Left renal pelvis (tissue), 4 donors: ENCODE results near the gene ANGPTL7. TPM values are rescaled to one million over a fixed set of nuclear protein-coding genes. Genes with fewer than 3 reads are reported as not detected.
A peak's percentile ranks its signal among the peaks of the same experiment; 100 is the strongest.
"Not testable (repeated sequence)": the region's sequence is repeated elsewhere in the genome, so short reads cannot be mapped to it uniquely, and the experiment has no call there.

ENCODE experiments used
- DNase-seq, 4 donors: peaks; one replicate each; pipeline ENCODE4 v3.0.0-alpha.2; 2013; ENCODE audit warnings: low read depth in 4 of 4, low spot score in 3 of 4
- polyA plus RNA-seq, 4 donors: library from polyadenylated mRNA; unstranded; fragments of 120-200 nt; gene quantifications; one replicate each; pipeline ENCODE4 v1.2.1, GENCODE V29; 2013; ENCODE audit not compliant: insufficient read length in 4 of 4

The ANGPTL7 gene, protein sequence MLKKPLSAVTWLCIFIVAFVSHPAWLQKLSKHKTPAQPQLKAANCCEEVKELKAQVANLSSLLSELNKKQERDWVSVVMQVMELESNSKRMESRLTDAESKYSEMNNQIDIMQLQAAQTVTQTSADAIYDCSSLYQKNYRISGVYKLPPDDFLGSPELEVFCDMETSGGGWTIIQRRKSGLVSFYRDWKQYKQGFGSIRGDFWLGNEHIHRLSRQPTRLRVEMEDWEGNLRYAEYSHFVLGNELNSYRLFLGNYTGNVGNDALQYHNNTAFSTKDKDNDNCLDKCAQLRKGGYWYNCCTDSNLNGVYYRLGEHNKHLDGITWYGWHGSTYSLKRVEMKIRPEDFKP
- polyA plus RNA-seq, result 1 to 10 TPM in 1 of 4 donors, under 1 TPM in 2, not detected in 1; 0.09 to 1.2 (median 0.10) TPM

DNA sequence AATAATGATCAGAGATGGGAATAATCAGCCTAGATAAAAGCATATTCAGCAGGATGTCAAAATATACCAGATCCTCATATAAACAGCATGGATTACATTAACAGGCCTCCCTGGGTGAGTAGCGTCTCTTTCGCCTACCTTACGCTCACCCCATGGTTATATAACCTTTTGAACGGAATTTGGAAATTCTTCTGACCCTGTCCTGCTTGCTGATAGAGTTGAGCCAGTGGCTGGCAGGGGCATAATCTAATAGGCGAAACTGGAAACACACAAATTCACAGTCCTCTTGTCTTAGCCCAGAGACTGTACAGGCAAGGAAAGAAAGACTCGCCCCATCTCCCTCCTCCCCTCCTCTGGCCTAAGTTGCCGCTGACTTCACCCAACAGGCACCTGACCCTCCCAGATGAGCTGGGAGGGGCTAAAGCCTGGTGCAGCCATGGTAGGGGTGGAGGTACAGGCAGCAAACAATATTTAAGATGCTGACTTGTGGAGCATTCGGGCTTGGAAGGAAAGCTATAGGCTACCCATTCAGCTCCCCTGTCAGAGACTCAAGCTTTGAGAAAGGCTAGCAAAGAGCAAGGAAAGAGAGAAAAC lies at the start of gene ANGPTL7:
ANGPTL7 (plus strand) TSS at position 498 of the 594 bp plus-strand sequence. CDS start 225 bp downstream, outside the sequence.
- DNase-seq, result no peak

DNA sequence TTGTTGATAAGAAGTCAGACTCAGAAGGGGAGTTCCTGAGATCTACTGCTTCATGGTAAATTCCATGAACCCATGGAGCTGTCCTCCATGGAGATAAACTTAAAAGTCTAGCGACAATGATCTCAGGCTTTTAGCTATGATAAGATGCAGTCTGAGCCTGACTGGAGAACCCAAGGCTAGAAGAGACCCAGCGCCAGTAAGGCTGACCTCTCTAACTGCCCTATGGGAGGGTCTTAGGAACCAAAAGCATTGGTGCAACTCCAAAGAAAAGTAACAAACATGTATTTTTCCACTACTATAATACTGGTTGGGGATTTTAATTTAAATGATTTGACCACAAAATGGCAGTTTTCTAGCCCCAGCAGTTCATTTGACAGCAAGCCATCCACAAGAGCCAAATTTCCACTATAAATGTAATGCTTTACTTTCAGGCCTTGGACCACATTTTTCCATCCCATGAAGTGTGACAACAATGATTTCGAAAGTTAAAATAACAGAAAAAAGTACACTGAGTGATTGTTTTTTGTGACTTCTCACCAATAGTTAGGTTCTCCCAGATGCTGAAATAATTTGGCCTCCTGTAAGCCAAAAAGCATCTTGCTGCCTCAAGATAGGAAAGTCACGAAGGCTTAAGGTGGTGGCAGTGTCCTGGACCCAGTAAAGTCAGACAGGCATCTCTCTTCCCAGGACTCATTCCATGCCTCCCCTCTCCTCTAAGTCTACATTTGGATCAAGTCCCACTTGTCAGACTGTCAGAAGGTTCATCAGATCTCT lies 46.4 kb upstream of the ANGPTL7 start:
- DNase-seq, result no peak

DNA sequence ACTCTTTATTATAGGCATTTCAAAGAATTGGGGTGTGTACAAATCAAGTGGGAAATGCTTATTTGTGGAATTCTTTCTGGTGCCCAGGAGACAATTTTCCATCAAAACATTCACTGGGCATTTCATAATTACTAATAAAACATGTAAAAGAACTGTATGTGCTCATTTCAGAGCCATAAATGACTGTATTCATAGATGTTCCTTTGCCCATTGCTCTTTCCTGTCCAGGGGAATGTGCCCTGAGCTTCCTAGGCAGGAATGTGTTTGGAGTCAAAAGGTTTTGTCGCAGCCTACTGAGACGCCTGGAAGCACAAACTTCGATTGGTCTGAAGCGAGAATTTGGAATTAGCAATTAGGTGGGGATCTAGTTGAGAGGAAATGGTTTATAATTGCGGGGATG lies 45.8 kb upstream of the ANGPTL7 start:
- DNase-seq, result no peak

DNA sequence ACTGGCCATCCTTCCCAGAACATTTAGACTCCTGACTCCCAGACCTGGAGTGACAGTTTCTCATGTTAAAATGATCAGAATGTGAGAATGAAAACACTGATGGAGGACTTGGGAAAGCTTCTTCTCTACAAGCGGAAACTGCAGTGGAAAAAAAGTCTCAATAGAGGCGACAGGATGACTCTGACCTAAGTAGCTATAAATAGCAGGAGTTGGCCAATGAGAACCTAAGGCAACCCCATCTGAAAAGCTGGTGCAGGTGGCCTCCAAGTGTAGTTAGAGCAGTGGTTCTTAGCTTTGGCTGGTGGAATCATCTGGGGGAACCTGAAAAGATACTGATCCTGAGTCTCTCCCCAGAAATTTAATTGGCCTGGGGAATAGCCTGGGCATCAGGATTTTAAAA lies 45.2 kb upstream of the ANGPTL7 start:
- no peak for DNase-seq

DNA sequence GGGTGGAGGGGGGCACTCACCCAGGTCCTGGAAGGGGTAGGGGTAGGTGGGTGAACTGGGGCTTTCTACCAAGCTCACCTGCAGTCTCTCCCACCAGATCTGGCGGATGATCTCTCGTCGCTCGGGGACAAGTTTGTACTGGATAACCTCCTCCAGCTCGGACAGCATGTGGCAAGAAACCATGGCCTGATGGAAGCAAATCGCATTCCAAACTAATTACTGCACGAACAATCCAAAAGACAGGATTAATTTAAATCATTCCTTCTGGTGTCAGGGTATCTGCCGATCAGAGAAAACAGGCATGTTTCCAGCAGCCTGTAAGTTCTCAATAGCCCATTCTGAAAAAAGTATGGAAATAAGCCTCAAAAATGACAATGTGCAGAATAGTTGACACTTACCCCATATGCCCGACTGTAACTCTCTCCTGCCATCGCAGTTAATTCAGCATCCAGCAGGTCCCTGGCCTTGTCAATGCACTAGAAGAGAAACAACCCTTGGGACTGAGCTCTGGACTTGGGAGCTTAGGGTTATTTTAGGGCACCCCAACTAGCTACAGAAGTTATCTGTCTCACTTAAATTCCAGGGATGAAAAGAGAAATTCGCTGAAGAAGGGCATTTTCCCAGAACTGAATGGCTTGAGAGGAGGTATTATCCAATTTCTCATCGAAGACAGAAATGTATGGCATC lies 44.4 kb upstream of the ANGPTL7 start:
- DNase-seq, result no peak

DNA sequence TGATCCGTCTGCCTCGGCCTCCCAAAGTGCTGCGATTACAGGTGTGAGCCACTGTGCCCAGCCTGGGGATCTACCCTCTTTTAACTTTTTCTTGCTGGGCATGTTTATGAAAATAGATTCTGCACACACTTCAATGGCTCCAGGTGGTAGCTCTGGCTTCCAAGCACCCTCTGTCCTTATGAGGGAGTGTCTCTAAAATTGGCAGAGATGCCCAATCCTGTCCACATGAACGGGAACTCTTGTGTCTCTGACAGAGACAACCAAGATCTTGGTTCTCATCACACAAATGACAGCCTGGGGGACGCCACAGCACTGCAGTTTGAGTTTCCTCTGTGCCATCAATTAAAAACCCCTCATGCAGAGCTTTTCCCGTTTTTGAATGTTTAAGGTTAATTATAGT lies 43.4 kb upstream of the ANGPTL7 start:
- DNase-seq, result no peak

DNA sequence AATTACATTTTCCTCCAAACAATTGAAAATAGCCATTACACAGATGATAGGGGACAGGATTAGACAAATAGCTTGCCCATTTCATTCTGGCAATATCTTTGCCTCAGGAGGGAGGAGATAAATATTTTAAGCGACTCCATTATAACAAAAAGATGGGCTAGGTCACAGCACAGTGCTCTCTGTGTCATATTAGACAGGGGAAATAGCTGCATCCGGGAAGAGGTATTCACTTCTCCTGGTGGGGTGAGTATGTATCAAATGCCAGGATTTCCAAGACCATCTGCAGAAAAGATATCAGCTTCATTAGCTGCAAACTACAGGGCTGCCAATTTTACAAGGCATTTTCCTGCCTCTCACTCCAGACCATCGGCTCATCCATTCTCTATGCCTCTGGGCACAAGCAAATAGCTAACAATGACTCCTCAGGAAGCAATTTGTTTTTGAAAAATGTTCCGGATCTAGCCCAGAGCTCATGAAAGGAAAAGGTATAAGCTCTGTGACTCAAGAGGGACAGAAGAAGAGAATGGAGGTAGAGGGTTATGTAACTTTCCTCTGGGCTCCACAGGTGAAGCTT lies 41.9 kb upstream of the ANGPTL7 start:
- no peak for DNase-seq

DNA sequence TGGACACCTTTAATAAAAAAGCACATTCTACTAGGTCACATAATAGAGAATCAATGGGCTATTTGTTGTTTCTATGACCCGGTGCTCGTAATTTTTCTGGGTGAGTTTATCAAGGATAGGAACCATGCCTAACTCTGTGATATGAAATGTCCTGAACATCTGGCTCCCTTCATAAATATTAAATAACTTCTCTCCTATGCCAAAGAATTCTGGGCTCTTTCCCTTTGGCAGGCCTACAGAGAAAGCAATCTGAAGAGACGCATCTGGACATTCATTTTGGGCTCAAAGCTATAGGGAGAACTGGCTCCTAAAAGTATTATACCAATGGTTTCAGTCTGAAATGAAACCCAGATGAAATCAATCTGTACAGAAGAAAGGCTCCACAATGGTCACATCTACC lies 38.8 kb upstream of the ANGPTL7 start:
- peak; percentile 43 to 59 (median 52) for DNase-seq

DNA sequence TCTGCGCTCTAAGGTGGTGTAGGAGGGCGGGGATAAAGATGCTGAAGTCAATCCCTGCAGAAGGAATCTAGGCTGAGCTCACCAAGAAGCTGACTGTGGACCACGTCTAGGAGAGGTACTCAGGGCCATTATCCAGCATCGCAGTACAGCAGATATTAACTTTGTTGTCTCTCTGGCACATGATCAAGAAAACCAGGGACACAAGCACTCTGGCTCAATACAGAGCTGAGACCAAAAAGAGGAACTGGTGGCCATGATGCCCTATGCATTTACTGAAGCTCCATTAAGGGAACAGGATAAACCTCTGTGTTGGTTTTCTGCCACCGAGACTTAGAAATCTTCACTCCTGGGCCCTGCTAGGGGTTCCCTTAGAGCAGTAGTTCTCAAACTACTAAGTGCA lies 38.0 kb upstream of the ANGPTL7 start:
- DNase-seq, result no peak

DNA sequence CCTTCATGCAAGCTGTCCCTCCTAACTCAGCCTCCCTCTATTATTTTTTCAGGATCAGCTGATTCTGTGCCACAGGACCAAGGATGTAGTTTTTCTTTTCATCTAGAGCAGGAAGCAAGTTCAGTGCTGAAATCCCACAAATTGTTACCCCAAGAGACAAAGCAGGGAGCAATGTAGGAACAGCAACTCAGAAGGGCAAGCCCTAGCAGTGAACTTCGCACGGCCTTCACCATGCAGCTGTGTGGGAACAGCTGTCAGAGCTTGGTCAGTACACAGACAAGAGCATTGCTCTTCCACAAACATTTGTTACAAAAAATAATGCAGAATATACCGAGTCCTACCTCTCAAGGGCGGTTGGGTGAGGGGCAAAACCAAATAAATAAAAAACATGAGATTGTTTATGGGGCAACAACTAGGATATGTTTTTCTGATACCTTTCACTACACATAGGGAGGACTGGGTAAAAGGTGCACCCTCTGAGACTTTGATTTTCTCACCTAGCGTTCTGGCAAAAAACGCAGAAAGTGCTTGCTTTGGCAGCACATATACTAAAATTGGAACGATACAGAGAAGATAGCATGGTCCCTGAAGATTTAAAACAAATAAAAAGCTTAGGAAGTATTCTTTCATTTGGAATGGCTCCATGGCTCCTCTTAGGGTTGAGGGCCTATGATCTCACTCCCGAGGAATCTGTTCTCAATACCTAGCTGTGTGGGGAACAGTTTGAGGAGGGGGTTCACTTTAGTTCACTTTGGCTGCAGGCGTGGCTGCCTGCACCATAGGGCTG lies 37.1 kb upstream of the ANGPTL7 start:
- DNase-seq, result no peak

DNA sequence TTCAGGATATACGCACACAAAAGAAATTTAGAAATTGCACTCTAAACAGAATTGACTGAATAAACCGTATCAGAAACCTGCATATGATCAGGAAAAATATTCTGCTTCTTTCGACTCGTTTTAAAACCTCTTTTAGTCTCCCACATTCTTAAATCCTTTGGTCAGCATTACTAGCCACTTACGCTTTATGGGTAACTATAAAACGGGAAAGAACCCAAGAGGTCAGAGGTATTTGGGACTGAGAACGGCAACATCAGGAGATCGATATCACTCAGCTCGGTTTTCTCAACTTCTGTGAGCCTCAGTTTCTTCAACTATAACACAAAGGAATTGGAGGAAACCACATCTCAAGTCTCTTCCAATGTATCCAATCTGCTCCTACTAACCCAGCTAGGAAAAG lies 36.4 kb upstream of the ANGPTL7 start:
- DNase-seq, result no peak

DNA sequence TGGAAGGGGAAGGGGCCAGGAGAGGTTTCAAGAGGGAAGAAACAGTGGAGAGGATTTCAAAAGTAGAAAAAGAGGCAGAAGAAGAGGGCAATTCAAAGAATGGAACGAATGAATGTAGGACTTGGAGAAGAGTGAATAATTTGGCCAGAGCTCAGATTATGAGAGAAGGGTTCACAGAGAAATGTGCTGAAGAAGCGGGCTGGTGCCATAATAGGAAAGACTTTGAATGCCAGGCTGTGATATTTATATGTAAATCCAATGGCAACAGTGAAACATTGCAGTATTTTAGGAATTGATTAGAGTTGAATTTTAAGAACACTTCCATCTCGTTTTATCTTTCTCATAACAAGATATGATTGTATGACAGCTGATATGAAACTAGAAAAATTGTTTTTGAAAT lies 36.0 kb upstream of the ANGPTL7 start:
- no peak for DNase-seq

DNA sequence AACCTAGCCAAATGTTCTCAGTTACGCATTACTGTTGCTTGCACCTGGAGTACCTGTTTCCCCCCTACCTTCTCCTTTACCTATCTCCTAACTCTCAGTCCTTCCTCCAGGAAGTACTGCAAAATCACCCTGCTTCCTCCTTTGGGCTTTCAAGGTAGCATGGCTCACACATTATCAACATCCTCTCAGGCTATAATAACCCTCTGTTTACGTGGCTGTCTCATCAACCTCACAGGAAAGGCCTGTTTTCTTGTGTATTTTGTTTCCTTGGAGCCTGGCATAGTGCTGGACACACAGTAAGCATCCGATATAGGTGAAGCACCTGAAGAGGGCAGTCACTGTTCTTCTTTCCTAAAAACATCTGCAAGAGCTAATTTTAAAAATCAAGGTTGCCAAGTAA lies 32.7 kb upstream of the ANGPTL7 start:
- no peak for DNase-seq

DNA sequence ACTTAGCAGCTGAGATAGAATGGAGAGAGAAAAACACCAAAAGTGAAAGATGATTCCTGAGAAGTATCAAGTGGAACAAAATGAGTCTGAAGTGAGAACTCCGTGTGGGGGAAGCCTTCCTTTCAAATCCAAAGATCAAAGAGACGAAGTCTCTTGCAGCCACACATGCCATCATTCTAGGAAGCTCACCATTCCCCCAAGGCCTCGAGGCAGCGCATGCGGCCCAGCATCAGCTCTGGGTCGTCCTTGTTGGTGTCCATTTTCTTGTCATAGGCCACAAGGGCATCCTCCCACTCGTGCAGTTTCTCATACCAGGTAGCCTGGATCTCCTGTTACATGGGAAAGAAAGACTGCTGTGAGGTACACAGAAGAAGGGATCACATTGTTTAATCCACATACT lies 32.2 kb upstream of the ANGPTL7 start:
- DNase-seq, result no peak

DNA sequence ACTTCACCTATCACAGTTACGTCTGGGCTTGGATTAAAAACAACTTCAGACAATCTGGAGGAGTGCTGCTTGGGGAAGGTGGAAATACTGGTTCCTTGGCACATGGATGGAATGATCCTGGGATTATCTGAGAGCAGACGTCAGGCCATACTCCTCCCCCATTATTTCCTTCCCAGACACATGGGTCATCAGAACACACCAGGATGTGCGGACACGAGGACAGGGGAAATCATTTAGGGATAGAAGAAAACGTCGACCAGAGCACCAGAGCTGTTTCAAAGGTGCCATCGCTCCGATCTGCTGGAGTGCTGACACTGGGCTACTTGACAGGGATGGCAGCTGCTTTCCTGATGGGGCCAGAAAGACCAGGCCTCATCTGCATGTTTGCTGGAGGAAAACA lies 31.8 kb upstream of the ANGPTL7 start:
- no peak for DNase-seq

DNA sequence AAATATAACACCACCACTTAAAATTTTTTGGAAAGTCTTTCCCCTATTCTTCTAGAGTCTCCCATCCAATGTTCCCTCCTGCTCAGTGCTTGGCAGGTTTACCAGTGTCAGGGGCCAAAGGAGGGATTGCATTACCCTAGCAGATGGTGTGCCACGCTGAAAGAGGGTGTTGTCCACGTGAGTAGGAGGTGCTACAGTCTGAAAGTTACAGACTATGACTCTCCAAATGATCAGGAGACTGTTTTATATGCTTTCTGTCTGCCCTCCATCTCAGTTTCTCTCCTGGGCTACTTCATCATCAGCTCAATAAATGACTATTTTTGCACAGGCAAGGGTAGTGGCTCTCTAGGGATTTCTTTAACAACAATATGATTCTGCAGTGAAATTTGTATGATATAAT lies 31.3 kb upstream of the ANGPTL7 start:
- DNase-seq, result no peak

DNA sequence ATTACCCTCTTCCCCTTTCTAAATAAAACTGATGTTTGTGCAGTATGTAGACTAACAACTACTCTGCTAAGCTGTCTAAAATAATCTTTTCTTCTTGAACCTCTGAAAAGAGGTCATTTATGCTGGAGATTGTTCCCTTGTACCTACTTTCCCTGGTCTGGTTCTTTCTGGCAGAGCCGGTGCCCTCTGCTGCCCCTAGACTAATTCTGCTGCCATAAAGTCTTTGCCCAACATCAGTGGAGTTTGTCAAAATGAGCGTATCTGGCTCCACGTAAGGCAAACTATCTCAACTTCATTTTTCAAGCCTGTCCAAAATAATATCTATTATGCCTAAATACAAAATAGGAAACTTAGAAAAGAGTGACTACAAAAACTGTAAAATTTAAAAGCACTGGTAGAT lies 30.9 kb upstream of the ANGPTL7 start:
- no peak for DNase-seq

DNA sequence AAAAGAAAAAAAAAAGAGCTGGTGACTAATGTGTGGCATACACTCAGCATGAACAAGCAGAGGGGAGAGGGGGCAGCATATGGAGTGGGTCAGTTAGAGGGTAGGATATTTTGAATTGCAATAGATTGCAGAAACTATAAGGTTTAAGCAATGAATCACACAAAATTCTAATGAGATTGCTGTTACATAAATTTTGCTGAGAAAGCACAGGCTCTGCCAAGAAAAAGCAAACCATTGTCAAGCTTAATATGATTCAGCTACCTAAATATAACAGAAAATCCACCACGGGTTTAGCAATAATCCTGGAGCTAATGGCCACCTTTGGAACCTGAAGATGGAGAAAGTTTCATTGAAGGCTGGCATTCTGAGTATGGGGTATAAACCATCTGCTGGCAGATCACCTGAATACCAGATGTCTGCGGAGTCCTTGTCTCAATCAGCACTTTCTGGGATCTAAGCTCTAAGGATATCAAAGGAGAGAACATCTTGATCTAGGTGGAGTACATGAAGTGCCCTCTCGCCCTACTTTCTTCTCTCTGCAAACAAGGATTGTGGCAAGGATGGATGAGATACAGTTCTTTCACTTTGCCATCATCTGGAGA lies 30.3 kb upstream of the ANGPTL7 start:
- no peak for DNase-seq

DNA sequence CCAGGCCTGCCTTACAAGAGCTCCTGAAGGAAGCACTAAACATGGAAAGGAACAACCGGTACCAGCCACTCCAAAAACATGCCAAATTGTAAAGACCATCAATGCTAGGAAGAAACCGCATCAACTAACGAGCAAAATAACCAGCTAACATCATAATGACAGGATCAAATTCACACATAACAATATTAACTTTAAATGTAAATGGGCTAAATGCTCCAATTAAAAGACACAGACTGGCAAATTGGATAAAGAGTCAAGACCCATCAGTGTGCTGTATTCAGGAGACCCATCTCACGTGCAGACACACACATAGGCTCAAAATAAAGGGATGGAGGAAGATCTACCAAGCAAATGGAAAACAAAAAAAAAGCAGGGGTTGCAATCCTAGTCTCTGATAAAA lies 26.4 kb upstream of the ANGPTL7 start:
- not testable (repeated sequence) for DNase-seq

DNA sequence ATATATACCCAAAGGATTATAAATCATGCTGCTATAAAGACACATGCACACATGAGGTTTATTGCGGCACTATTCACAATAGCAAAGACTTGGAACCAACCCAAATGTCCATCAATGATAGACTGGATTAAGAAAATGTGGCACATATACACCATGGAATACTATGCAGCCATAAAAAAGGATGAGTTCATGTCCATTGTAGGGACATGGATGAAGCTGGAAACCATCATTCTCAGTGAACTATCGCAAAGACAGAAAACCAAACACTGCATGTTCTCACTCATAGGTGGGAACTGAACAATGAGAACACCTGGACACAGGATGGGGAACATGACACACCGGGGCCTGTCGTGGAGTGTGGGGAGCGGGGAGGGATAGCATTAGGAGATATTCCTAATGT lies 22.4 kb upstream of the ANGPTL7 start:
- not testable (repeated sequence) for DNase-seq
